ENCODE results near the gene SLC2A6.

Gene SLC2A6

DNA sequence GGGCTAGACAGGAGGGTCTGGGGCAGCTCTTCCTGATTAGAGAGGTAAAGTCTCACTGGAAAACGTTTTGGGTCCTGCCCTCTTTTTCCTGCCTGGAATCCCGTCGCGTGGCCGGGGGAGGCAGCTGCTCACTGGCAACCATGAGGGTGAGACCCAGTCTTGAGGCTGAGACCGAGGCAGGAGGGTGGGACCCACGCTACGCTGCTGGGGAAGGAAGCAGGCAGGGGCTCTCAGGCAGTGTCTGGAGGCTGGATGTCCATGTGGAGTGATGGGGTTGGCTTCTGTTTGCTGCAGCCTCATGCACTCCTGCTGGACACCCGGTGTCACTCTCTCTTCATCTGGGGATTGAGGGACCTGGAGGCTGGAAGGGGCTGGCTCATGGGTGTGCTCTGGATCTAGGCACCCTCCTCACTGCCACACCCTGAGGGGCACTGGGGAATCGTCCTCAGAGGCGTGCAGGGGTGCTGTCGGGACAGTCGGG is 11.3 kb upstream of the SLC2A6 start:
- no peak for DNase-seq (ENCODE audit: low read depth)
- TF ChIP-seq, protein P1, sequence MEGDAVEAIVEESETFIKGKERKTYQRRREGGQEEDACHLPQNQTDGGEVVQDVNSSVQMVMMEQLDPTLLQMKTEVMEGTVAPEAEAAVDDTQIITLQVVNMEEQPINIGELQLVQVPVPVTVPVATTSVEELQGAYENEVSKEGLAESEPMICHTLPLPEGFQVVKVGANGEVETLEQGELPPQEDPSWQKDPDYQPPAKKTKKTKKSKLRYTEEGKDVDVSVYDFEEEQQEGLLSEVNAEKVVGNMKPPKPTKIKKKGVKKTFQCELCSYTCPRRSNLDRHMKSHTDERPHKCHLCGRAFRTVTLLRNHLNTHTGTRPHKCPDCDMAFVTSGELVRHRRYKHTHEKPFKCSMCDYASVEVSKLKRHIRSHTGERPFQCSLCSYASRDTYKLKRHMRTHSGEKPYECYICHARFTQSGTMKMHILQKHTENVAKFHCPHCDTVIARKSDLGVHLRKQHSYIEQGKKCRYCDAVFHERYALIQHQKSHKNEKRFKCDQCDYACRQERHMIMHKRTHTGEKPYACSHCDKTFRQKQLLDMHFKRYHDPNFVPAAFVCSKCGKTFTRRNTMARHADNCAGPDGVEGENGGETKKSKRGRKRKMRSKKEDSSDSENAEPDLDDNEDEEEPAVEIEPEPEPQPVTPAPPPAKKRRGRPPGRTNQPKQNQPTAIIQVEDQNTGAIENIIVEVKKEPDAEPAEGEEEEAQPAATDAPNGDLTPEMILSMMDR (IDR thresholded peaks at IDR 0.05; ENCODE audit: low read depth, low read length, missing control alignments), result no peak

DNA sequence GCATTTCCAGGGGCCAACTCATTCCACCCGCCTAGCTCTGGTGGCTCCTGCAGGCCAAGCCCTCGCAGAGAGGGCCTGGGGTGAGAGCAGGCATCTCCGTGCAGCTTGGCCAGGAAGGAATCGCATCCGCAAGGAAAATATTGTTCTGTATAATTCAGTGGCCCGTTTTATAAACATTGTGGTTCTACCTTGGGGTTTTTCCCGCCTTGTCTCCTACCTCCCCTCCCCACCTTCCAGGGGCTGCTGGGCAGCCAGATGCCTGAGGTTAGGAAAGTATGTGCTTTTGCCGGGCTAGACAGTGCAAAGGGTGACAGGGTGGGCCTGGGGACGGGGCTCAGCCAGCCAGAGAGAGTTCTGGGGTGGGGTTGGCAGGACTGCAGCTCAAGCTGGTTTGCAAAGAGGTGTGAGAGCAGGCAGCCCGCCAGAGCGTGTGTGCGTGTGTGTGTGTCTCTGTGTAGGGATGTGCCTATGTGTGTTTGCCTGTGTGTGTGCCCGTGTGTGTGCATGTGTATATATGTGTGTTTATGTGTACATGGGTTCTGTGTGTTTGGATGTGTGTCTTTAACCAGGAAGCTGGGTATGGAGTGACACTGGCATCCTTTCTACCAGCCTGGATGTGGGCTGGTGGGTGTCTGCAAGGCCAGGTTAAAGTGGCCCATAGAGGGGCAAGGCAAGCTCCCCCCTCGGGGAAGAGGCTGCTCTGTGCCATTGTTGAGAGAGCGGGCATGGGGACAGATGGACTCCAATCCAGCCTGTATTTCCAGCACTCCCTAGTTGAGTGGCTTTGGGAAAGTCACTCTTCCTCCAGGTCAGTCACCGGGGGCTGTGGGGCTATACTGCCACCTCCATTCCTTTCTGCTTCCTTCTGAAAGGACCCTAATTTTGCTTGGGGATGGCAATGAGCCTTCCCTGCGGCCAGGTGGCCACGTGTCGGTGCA is 10.6 kb upstream of the SLC2A6 start:
- TF ChIP-seq, protein P1 (IDR thresholded peaks at IDR 0.05; ENCODE audit: low read depth, low read length, missing control alignments), result no peak
- DNase-seq (ENCODE audit: low read depth), result no peak
- no peak overlapping the region for H3K4me3 ChIP-seq (ENCODE audit: low read depth, low read length)

More for the DNA sequence above, 11.3 kb upstream of the SLC2A6 start:
- H3K4me3 ChIP-seq (ENCODE audit: low read depth, low read length), result no peak overlapping the region

DNA sequence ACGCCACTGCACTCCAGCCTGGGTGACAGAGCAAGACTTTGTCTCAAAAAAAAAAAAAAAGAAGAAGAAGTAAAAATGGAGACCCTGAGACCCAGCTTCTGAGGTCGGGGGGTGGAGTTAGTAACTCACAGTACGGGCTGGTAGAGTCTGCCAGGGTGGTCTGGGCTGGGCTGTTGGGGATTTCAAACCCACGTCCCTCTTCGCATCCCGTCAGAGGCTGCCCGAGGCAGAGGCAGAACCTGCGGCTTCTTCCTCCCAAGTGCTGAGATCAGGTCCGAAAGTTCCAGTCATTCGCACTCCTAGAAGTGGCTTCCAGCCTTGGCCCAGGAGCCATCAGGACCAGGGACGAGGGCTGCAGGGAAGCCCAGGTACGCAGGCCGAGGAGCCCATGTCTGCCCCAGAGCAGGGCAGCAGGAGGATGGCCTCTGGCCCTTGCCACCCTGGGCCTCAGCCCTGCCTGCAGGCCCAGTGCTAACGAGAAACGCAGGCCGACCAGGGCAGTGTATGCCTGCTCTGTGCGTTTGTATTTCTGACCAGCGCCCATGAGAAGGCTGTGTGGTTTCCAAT is 9.9 kb upstream of the SLC2A6 start:
- no peak for DNase-seq (ENCODE audit: low read depth)
- H3K4me3 ChIP-seq (ENCODE audit: low read depth, low read length), result no peak overlapping the region
- TF ChIP-seq, protein P1 (IDR thresholded peaks at IDR 0.05; ENCODE audit: low read depth, low read length, missing control alignments), result no peak

DNA sequence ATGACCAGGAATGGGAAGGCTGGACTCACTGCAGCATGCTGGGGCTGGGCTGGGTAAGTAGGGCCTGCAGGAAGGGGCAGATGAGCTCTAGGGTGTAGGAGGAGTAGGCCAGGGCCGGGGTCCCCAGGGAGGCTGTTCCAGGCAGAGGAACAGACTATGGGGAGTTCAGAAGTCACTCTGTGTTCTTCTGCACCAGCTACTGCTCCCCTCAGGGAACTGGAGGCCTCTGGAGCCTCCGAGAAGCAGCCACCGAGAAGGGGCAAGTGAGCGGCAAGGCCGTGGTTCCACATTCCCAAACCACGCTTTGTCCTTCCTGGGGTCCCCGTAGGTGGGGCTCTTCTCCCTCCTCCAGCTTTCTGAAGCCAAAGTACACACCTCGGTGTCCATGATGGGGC is 8.4 kb upstream of the SLC2A6 start:
- DNase-seq (ENCODE audit: low read depth), result no peak
- TF ChIP-seq, protein P1 (IDR thresholded peaks at IDR 0.05; ENCODE audit: low read depth, low read length, missing control alignments), result no peak

DNA sequence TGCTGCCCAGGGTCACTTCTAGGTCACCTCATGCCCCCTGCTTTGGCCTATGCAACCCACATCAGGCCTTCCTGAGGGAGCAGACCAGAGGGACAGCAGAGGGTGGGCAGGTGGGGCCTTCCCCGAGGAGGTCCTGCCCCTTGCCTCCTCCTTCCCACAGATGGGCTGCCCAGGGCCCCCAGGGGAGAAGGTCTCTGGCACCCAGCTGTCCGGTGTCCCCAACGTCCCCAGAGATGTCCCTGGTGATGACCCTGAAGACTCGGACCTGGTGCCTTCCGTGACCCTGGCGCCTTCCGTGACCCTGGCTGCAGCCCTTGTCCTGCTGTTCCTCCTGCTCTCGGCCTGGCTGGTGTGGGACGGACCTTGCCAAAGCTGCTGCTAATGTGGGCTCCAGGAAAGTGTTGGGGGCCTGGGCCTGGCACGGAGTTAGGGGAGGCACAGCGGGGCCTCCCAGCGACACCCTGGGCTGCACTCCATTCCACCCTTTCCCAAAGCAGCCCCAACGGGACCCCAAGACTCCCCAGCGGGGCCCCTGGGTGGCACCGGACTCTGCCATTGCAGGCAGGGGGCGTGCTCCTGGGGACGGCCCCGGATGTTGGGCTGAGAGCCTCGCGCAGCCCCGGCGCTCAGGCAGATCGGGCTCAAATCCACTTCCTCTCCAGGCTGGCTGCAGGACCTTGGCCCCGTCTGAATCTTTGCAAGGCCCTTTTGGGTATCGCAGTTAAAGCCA is 6.8 kb upstream of the SLC2A6 start:
- TF ChIP-seq, protein P1 (IDR thresholded peaks at IDR 0.05; ENCODE audit: low read depth, low read length, missing control alignments), result no peak
- DNase-seq (ENCODE audit: low read depth), result no peak
- 0 out of 2 replicates have a peak overlapping the region, but pooled peaks have one; percentile 8 for H3K4me3 ChIP-seq (ENCODE audit: low read depth, low read length)

More for the DNA sequence above, 8.4 kb upstream of the SLC2A6 start:
- H3K4me3 ChIP-seq (ENCODE audit: low read depth, low read length), result no peak overlapping the region

DNA sequence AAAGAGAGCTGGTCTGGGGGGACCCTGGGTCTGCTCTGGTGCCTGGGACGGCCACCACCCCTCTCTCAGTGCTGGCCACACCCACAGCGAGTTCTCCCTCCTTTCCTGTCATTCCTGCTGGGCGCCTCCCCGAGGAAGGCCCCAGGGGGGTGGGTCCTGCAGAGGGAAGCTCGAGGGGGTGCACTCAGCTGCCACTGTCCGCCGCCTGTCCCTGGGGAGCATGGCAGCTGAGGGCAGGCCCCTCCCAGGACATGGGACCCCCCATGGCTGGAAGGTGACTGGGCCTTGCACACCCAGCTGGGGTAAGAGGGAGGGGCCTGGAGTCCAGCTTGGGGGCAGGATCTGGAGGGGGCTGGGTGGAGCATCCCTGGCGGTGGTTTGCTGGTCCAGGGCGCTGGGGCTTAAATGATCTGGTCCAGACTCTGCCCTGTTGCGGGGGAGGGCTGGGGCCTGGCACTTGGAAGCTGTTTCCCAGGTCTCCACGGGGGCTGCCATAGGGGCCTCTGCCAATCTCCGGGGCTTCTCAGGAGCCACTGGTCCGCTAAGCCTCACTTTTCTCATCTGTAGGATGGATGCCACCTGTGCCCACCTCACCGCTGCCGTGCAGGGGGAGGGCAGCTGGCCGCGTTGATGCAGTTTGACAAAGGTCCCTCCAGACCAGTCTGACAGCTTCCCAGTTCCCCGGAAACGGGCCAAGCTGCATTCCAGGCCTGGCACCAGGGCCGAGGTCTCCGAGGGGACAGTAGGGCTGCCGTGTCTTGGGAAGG is 6.0 kb upstream of the SLC2A6 start:
- TF ChIP-seq, protein P1 (IDR thresholded peaks at IDR 0.05; ENCODE audit: low read depth, low read length, missing control alignments), result no peak
- no peak for DNase-seq (ENCODE audit: low read depth)
- H3K4me3 ChIP-seq (ENCODE audit: low read depth, low read length), result no peak overlapping the region

Measured in GM12864 (cell line).